ENCODE measurements around the gene GPN2. TPM values are rescaled to one million over a fixed set of nuclear protein-coding genes. Genes with fewer than 3 reads are reported as not detected.

Gene GPN2
- total and polyA plus RNA-seq, 2 of the 4 experiments (the other 2 are of a cell fraction): 15.4 to 22.2 TPM

- no peak for TF ChIP-seq MAFK (IDR thresholded peaks at IDR 0.05; ENCODE audit: low read depth, low read length)
- TF ChIP-seq MAZ (IDR thresholded peaks at IDR 0.05; ENCODE audit: borderline replicate concordance, low read depth, low read length): no peak
- TF ChIP-seq, protein P1, sequence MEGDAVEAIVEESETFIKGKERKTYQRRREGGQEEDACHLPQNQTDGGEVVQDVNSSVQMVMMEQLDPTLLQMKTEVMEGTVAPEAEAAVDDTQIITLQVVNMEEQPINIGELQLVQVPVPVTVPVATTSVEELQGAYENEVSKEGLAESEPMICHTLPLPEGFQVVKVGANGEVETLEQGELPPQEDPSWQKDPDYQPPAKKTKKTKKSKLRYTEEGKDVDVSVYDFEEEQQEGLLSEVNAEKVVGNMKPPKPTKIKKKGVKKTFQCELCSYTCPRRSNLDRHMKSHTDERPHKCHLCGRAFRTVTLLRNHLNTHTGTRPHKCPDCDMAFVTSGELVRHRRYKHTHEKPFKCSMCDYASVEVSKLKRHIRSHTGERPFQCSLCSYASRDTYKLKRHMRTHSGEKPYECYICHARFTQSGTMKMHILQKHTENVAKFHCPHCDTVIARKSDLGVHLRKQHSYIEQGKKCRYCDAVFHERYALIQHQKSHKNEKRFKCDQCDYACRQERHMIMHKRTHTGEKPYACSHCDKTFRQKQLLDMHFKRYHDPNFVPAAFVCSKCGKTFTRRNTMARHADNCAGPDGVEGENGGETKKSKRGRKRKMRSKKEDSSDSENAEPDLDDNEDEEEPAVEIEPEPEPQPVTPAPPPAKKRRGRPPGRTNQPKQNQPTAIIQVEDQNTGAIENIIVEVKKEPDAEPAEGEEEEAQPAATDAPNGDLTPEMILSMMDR (conservative IDR thresholded peaks at IDR 0.05; ENCODE audit: low read depth, low read length): no peak
- TF ChIP-seq NFE2L2 (IDR thresholded peaks at IDR 0.05; ENCODE audit: low read depth, low read length): no peak
- TF ChIP-seq RCOR1 (IDR thresholded peaks at IDR 0.05; ENCODE audit: insufficient replicate concordance, low read length): no peak
- TF ChIP-seq SMC3 (IDR thresholded peaks at IDR 0.05; ENCODE audit: low read depth, low read length): no peak
- no peak for TF ChIP-seq FOS (IDR thresholded peaks at IDR 0.05; ENCODE audit: low read depth, low read length)
- no peak for TF ChIP-seq RAD21 (IDR thresholded peaks at IDR 0.05; ENCODE audit: low read length)
- no peak for TF ChIP-seq CHD1 (IDR thresholded peaks at IDR 0.05; ENCODE audit: low read depth, low read length)
- no peak for TF ChIP-seq RFX5 (IDR thresholded peaks at IDR 0.05; ENCODE audit: low read depth, low read length)
- no peak for TF ChIP-seq BHLHE40 (IDR thresholded peaks at IDR 0.05; ENCODE audit: low read depth, low read length)
- BruUV-seq (replicated peaks): no TSS peak
- no peak overlapping the region for H2AFZ ChIP-seq (replicated peaks; ENCODE audit: low read length, poor library complexity)
- CTCF ChIA-PET: no interaction called here
- no peaks in the 10 kb centered on the region for H3K36me3 ChIP-seq (ENCODE audit: control insufficient read depth, insufficient read depth, low read length)
- H2BK15ac ChIP-seq (ENCODE audit: low read depth, low read length): no peak overlapping the region
- H2BK5ac ChIP-seq (ENCODE audit: low read depth, low read length, poor library complexity, severe bottlenecking): no peak overlapping the region
- no peak overlapping the region for H2BK120ac ChIP-seq (ENCODE audit: low read depth, low read length)
- no peak overlapping the region for H4K5ac ChIP-seq (ENCODE audit: low read depth, low read length)
- H3K4me3 ChIP-seq (ENCODE audit: insufficient read depth, low read depth, low read length): no peak overlapping the region
- no peak overlapping the region for H4K8ac ChIP-seq (ENCODE audit: low read depth in 2 of 2, low read length in 2 of 2)
- no peak overlapping the region for H3K4me2 ChIP-seq (ENCODE audit: low read depth, low read length)
- no peak overlapping the region for H3K14ac ChIP-seq (replicated peaks; ENCODE audit: low read depth, low read length)
- H3K27ac ChIP-seq (ENCODE audit: insufficient read depth, low read length): no peak overlapping the region
- H3K9me3 ChIP-seq (ENCODE audit: control insufficient read depth, insufficient read depth, low read length): no peaks in the 10 kb centered on the region
- no peak overlapping the region for H3K23ac ChIP-seq (ENCODE audit: low read depth, low read length)
- no peaks in the 10 kb centered on the region for H3K9me1 ChIP-seq (ENCODE audit: insufficient read depth, low read length)
- no peak for DNase-seq
- H4K20me1 ChIP-seq (ENCODE audit: insufficient read depth, low read length): no peaks in the 10 kb centered on the region
- H3K4me1 ChIP-seq (ENCODE audit: control insufficient read depth, insufficient read depth, low read length): no peaks in the 10 kb centered on the region
- no CpG with 5 or more reads among the region's 8 CpGs for WGBS, 2 experiments (ENCODE audit: extremely low coverage in 2 of 2, insufficient read length in 1 of 2)
- in situ Hi-C loops (cut with MboI; ENCODE audit: low sequenced_read_pairs): no loop called here
- H2BK20ac ChIP-seq (ENCODE audit: low read depth, low read length): no peak overlapping the region
- no peak overlapping the region for H2AK5ac ChIP-seq (ENCODE audit: low read depth, low read length)
- dilution Hi-C loops (cut with HindIII; ENCODE audit: low sequenced_read_pairs, unreplicated experiment): no loop called here
- H4K91ac ChIP-seq (ENCODE audit: insufficient read depth, low read depth, low read length): no peak overlapping the region
- H3K18ac ChIP-seq (ENCODE audit: low read depth, low read length): no peak overlapping the region
- no peak overlapping the region for H3K56ac ChIP-seq (ENCODE audit: extremely low read depth, insufficient read depth, low read length)
- no peak overlapping the region for H3K4ac ChIP-seq (ENCODE audit: low read depth, low read length)
- intact Hi-C loops (cut with micrococcal nuclease): no loop called here
- POLR2A ChIA-PET (ENCODE audit: unreplicated experiment): no interaction called here
- no peak overlapping the region for H2AK9ac ChIP-seq (replicated peaks; ENCODE audit: low read depth, low read length, poor library complexity)
- H3K27me3 ChIP-seq (ENCODE audit: control insufficient read depth, insufficient read depth, low read length): peaks cover 20% of the 10 kb centered on the region
- no peaks in the 10 kb centered on the region for H3K79me1 ChIP-seq (ENCODE audit: low read depth in 1 of 2, low read length in 2 of 2)
- ATAC-seq (ENCODE audit: low read depth): no peak
- no peak overlapping the region for H3K9ac ChIP-seq (ENCODE audit: low read depth, low read length)
Observed at GRCh38 chr1:26911399-26912146, 21.5 kb upstream of the GPN2 start.

Data from IMR-90 (cell line).